Cerebellar cortex (tissue), 1 donor: ENCODE data around the gene M1AP.
A peak's percentile ranks its signal among the peaks of the same experiment; 100 is the strongest.

Experiments
- DNase-seq: peaks from one replicate; pipeline ENCODE4 v3.0.0-alpha.2; 2015; ENCODE audit warnings: low spot score

Gene M1AP

GRCh38 chr2:74548900-74549826, 99.0 kb downstream of the M1AP start:
- DNase-seq = no peak

DNA sequence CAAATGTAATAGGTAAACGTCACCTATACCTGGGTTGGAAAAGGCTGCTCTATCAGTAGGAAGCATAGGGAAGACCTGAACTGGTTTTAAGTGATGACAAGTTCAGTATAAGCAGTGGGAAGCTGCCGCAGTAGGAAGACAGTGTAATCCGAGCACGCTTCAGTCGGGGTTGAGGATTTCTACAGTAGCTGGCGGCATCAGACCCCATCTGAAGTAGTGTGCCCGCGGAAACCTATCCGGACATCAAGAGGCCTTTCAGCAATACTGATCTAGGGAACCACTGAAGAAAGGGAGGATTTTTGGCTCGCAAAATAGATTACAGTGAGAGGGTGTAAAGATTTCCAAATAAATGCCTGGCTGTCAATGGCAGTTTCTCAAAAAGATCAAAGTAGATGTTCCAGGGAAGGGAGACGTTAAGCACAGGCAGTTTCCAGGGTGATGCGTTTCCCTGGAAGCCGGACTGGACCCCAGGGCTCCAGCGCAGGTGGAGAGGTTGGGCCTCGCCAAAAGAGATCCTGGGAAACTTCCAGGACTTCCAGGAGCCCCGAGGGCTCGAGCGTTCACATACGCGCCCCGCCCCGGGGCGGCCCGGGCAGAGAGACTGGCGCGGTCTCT, 99.7 kb downstream of the M1AP start:
- DNase-seq = no peak

GRCh38 chr2:74546004-74546403, 102.1 kb downstream of the M1AP start:
- no peak for DNase-seq

DNA sequence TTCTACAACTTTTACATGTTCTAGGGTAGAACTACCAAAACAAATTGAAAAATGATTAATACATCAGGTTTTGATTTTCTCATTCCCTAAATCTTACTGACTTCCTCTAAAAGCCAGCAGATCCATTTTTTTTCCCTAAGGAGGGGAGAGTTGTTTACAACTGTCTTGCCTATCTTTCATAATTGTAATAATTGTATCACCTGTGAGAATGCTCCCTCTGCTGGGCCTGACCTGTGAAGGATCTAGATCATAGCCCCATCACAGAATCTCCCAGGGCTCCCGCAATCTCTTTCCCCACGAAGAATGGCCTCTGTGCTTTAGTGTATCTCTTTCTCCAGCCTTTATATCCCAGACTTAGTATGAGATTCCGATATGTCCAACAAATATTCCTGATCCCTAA, 103.5 kb downstream of the M1AP start:
- DNase-seq = no peak

DNA sequence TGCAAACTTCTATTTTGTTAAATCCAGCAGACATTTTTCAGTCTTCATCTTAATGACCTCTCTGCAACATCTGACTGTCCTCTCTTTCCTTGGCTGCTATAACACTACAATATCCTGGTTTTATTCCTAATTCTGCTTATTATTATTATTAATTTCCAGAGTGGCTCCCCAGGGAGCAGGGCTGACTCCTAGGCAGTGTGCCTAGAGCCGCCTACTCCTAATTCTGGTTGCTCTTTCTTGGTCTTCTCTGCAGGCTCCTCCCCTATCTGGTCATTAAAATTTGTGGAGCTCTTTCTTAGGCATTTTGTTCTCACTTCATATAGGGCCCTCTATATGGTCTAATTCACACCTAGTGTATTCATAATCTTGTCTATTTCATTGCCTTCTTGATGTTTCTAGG, 105.2 kb downstream of the M1AP start:
- no peak for DNase-seq

- no peak for DNase-seq
Measured at GRCh38 chr2:74540291-74540690, 107.8 kb downstream of the M1AP start.

DNA sequence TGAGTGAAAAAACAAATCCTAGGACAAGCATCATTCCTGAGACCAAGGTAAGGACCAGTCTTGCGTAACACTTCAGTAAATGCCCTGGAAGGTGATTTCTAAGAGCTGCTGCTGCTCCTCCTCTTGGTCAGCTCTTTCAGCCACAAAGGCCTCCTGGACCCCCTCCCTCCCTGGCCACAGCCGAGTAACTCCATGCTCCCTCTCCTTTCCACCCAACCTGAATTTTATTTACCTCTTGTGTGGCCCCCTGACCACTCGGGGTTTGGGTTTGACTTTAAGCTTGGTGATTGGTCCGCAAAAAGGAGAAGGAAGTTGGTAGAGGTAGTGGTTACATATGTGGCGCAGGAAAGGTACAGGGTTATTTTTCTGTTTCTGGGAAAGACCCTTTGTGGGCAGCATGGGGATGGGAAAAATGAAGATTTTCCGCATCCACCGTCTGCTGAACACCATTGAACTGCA, 109.2 kb downstream of the M1AP start:
- DNase-seq = no peak

GRCh38 chr2:74537140-74537539, 111.0 kb downstream of the M1AP start:
- no peak for DNase-seq

DNA sequence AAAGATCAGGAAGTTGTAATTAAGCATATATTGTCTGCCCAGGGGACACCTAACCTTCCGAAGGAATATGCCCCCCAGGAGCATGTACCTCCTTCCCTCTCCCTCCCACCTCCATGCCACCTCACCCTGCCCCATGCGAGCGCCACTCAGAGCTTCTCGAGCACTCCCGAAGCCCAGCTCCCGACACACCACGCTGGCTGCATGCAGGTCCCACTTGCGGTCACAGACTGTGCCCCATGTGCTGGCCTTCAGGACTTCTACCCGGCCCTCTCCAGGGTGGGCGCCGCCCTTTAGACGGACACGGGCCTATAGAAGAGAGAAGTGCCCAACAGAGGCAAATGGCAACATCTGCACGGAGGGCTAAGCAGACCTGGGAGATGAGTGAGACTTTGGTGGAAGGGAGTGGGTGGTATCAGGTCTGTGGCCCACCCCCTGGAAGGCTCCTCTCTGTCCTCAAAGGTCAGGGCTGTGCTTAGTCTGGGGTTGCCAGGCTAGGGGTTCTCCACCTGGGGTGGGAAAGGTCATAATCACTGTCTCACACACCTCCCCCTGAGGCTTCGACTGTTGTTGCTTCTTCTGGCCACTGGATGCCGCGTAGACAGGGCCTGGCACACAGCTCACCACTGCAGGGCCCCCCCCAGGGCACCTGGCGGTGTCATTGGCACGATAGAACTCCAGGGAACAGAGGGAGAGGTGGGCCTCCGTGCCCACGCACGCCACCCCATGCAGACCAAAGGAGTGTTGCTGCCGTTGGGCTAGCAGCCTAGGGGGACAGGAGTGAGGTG, 111.8 kb downstream of the M1AP start:
- DNase-seq = no peak

- DNase-seq = no peak
Measured at GRCh38 chr2:74535440-74535965, 112.6 kb downstream of the M1AP start.

DNA sequence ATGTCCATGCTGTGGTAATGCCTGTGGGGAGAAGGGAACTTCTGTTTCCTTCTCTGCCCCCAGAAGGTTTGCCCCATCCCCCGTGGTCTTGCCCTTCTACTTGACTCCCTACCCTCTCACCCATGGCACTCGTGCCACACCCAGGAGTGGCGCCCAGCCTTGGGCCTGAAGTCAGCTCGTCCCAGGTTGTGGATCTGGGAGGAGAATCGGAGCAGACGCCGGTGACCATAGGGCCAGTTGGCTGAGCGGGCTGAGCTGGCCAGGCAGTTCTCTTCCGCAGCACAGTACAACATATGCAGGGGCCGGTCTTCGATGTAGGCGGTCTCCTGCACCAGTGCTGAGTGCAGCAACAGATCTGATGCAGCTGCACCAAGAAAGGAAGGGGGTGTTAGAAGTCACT, 113.7 kb downstream of the M1AP start:
- no peak for DNase-seq

DNA sequence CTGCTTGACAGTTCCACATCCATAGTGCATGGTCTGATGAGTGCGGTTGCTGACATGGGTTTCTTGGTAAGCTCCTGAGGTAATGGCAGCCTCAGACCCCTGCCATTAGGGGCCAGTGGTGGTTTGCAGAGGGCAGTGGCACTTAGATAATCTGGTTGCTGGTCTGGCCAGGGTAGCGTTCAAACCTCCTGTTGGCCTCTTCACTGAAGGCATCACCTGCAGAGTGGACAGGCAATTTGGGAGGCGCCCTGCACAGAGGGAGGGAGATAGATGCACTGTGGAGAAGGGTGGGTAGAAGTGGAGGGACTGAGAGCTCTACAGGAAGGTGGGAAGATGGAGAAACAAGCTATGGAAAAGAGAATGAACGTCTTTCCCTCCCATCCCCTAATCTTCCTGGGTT, 114.7 kb downstream of the M1AP start:
- no peak for DNase-seq

- peak; percentile 55 for DNase-seq
Measured at GRCh38 chr2:74532222-74532621, 115.9 kb downstream of the M1AP start.

- no peak for DNase-seq
Measured at GRCh38 chr2:74531666-74532065, 116.5 kb downstream of the M1AP start.

GRCh38 chr2:74530239-74531187, 117.6 kb downstream of the M1AP start:
- peak; percentile 28 for DNase-seq

GRCh38 chr2:74529357-74530238, 118.5 kb downstream of the M1AP start, which contains the start of the genes AUP1 and HTRA2:
Gene AUP1, minus strand, starts transcription at chr2:74529706. Its CDS starts 77 bp downstream, at chr2:74529629.
Gene HTRA2, plus strand, starts transcription at chr2:74529933. Its CDS starts 74 bp downstream, at chr2:74530007.
- DNase-seq = peak; percentile 99

GRCh38 chr2:74528600-74529356, 119.4 kb downstream of the M1AP start:
- DNase-seq = no peak

DNA sequence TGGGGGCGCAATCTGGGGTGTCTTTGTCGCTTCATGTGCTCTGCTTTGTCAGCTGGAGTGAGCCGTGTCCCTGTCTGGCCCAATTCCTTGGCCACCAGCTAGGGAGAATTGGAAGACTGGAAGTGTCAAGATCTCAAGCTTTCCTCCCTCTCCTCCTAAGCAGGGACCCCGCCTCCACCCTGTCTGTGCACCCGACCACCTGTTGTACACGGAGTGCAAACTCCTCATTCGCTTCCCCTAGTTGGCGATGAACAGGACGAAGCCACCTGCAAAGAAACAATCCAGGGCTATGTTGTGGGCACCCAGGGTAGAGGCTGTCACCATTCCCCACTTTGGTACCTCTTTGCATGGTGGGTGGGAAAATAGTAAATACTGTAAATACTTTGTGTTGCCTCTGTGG, 120.4 kb downstream of the M1AP start:
- DNase-seq = no peak

DNA sequence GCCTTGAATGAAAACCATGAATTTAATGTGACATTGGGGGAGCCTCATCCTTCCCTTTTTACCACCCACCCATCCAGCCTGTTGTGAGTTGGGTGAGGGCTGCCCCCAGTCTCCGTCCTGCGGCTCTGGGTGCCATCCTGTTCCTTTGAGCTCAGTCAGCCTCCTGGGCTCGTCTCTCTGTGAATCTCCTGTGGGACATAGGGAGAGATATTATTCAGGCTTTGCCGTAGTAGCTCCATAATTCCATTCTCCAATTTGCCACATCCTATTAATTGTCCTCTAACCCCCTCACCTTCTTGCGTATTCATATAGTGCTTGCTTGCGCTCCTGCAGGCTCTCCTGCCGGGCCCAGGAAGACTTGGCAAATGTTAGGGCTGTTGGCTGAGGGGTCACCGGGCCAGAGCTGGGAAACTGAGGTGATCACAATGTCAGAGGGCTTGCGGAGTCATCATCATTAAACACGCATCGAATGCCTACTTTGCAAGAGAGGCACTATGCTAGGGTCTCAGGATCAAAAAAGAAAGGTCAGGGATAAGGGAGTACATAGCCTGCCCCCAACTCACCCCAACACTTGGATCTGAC, 121.4 kb downstream of the M1AP start:
- no peak for DNase-seq
